ENCODE measurements around the gene LMAN2.
"Not testable (repeated sequence)": the region's sequence is repeated elsewhere in the genome, so short reads cannot be mapped to it uniquely, and the experiment has no call there.

Gene LMAN2

DNA sequence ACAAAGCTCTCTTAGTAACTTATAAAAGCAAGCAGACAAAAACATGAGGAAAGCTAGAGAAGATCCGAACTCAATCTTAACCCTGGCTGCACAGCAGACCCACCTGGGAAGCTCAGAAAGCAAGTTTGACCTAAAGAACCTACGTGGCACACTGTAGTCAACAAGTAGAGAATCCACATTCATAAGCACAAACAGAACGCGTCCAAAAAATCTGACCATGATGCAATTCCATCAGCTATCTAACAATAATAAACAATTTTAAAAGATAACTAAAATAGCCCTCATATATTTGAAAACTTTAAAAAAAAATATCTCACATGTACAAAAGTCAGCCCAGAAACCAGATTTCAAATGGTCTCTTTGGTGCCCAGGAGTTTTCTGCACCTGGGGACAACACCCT is 4.6 kb downstream of the LMAN2 start:
- H3K4me3 ChIP-seq (ENCODE audit: low read depth, low read length), result no peak overlapping the region
- POLR2A ChIA-PET, result no interaction called here
- CTCF ChIA-PET, result interaction anchor here (0.5 to 2.7 kb wide), 7 partner anchors 22 to 154 kb away, joined by 3 to 9 read pairs (median 5); no protein-coding TSS in a partner anchor
- no peak for DNase-seq (ENCODE audit: low read depth, low spot score)
- no peak for TF ChIP-seq CTCF (IDR thresholded peaks at IDR 0.05; ENCODE audit: insufficient read depth, low read length, missing control alignments)

DNA sequence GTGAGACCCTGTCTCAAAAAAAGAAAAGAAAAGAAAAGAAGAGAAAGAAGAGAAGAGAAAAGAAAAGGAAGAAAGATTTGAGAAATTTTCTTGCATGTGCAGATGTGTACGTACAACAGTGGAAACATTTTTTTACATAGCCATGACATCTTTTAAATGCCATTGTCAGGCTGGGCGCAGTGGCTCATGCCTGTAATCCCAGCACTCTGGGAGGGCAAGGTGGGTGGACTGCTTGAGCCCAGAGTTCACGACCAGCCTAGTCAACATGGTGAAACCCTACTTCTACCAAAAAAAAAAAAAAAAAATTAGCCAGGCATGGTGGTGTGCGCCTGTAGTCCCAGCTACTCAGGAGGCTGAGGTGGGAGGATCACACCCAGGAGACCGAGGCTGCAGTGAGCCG is 6.6 kb downstream of the LMAN2 start:
- ChIA-PET POLR2A (no interaction called here), CTCF (interaction anchor here (1.3 to 2.1 kb wide), 3 partner anchors 9 to 231 kb away, joined by 3 to 5 read pairs (median 3); no protein-coding TSS in a partner anchor)
- TF ChIP-seq CTCF (IDR thresholded peaks at IDR 0.05; ENCODE audit: insufficient read depth, low read length, missing control alignments), result no peak
- DNase-seq (ENCODE audit: low read depth, low spot score), result no peak
- H3K4me3 ChIP-seq (ENCODE audit: low read depth, low read length), result no peak overlapping the region

GRCh38 chr5:177343777-177344176 is 7.7 kb downstream of the LMAN2 start:
- CTCF ChIA-PET, result interaction anchor here (0.7 kb wide), 1 partner anchor 24 kb away, joined by 3 read pairs; no protein-coding TSS in a partner anchor
- no peak for TF ChIP-seq CTCF (IDR thresholded peaks at IDR 0.05; ENCODE audit: insufficient read depth, low read length, missing control alignments)
- no peak overlapping the region for H3K4me3 ChIP-seq (ENCODE audit: low read depth, low read length)
- POLR2A ChIA-PET, result no interaction called here
- no peak for DNase-seq (ENCODE audit: low read depth, low spot score)

DNA sequence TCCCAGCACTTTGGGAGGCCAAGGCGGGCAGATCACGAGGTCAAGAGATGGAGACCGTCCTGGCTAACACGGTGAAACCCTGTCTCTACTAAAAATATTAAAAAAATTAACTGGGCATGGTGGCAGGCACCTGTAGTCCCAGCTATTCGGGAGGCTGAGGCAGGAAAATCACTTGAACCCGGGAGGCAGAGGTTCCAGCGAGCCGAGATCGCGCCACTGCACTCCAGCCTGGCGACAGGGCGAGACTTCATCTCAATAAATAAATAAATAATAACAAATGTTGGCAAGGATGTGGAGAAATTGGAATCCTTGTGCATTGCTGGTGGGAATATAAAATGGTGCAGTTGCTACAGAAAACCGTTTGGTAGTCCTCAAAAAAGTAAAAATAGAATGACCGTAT is 8.5 kb downstream of the LMAN2 start:
- CTCF ChIA-PET, result interaction anchor here (1.2 to 1.4 kb wide), 3 partner anchors 26 to 61 kb away, joined by 3 to 5 read pairs (median 3); no protein-coding TSS in a partner anchor
- POLR2A ChIA-PET; DNase-seq (ENCODE audit: low read depth, low spot score); H3K4me3 ChIP-seq (ENCODE audit: low read depth, low read length): not testable (repeated sequence)

- POLR2A ChIA-PET, result no interaction called here
- CTCF ChIA-PET, result interaction anchor here (0.9 to 1.7 kb wide), 3 partner anchors 21 to 29 kb away, joined by 3 to 5 read pairs (median 4); no protein-coding TSS in a partner anchor
- DNase-seq (ENCODE audit: low read depth, low spot score), result no peak
- TF ChIP-seq CTCF (IDR thresholded peaks at IDR 0.05; ENCODE audit: insufficient read depth, low read length, missing control alignments), result no peak
- no peak overlapping the region for H3K4me3 ChIP-seq (ENCODE audit: low read depth, low read length)
Observed at GRCh38 chr5:177339107-177339638, 12.3 kb downstream of the LMAN2 start.

DNA sequence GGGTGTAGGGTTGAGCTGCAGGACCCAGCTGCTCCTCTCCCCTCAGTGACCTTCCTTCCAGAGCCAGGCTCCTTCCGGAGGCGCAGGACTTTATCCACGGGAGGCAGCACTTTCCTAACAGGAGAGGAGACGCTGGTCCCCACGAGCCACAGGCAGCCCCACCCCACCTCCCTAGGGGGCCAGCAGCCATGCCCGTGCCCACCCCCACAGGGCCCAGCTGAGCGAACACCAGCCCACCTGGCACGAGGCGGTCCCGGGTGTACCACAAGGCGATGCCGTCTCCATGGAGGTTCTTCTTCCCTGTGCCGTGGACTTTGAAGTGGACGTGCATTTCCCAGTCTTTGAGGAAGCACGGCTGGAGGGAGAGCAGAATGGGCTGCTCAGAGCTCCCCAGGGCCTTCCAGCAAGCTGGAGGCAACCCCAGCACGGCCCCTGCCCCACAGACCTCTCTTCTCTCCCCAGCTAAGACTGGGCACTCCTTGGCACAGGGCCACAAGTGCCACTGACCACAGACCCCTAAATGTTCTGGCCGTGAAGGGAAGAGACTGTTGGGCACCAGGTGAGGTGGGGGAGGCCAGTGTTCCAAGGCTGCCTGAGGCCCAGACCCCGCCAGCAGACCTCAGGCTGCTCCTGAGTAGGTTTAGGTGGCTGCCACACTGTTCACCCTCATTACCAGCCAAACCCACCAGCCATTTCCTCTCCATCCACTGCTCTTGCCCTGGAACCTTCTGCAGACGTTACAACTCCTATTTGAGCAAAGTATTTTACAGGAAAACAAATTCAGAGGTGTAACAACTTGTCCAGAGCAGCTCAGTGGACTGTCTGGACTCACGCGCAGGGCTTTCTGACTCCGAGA is 13.0 kb downstream of the LMAN2 start:
- no peak for DNase-seq (ENCODE audit: low read depth, low spot score)
- POLR2A ChIA-PET, result no interaction called here
- CTCF ChIA-PET, result interaction anchor here (0.9 to 1.7 kb wide), 4 partner anchors 11 to 28 kb away, joined by 3 to 5 read pairs (median 4); no protein-coding TSS in a partner anchor
- H3K4me3 ChIP-seq (ENCODE audit: low read depth, low read length), result no peak overlapping the region
- no peak for TF ChIP-seq CTCF (IDR thresholded peaks at IDR 0.05; ENCODE audit: insufficient read depth, low read length, missing control alignments)

Measured in AG04449 (cell line).